Measurements from ENCODE around the gene PTPRK. TPM values are rescaled to one million over a fixed set of nuclear protein-coding genes. Genes with fewer than 3 reads are reported as not detected.

The PTPRK gene
- total RNA-seq, 1 experiment from 2014 or later = 34.2 TPM

DNA sequence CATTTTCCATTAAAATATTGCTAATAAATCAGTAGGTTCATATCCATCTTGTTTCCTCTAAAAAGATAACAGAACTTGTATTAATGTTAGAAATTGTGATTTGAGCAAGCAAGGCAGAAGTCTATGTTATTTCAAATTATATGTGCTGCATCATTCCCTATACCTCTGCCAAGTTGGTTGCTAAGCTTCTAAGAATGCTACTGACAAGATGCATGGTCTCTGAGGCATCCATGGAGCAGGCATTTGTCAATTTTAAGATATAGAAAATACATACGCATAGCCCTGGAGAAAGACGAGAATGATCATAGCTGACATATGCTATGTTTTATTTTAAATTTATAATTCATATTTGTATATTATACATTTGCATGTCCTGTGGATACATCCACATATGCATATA lies 451.2 kb downstream of the PTPRK start:
- H3K4me3 ChIP-seq (replicated peaks in 1 of 2; ENCODE audit: low read depth in 1 of 2, low read length in 2 of 2) = no peak overlapping the region
- no peak overlapping the region for H3K4me2 ChIP-seq (ENCODE audit: low read length)
- no peak for TF ChIP-seq JUND (IDR thresholded peaks at IDR 0.05)
- TF ChIP-seq POLR2AphosphoS5 (IDR thresholded peaks at IDR 0.05; ENCODE audit: low read depth, low read length) = no peak
- TF ChIP-seq, protein P1, sequence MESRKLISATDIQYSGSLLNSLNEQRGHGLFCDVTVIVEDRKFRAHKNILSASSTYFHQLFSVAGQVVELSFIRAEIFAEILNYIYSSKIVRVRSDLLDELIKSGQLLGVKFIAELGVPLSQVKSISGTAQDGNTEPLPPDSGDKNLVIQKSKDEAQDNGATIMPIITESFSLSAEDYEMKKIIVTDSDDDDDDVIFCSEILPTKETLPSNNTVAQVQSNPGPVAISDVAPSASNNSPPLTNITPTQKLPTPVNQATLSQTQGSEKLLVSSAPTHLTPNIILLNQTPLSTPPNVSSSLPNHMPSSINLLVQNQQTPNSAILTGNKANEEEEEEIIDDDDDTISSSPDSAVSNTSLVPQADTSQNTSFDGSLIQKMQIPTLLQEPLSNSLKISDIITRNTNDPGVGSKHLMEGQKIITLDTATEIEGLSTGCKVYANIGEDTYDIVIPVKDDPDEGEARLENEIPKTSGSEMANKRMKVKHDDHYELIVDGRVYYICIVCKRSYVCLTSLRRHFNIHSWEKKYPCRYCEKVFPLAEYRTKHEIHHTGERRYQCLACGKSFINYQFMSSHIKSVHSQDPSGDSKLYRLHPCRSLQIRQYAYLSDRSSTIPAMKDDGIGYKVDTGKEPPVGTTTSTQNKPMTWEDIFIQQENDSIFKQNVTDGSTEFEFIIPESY (IDR thresholded peaks at IDR 0.05; ENCODE audit: extremely low read depth, insufficient replicate concordance, low read length) = no peak
- no peak for TF ChIP-seq CEBPB (IDR thresholded peaks at IDR 0.05; ENCODE audit: low read depth)
- TF ChIP-seq SRF (IDR thresholded peaks at IDR 0.05; ENCODE audit: low read depth) = no peak
- TF ChIP-seq, protein P2, sequence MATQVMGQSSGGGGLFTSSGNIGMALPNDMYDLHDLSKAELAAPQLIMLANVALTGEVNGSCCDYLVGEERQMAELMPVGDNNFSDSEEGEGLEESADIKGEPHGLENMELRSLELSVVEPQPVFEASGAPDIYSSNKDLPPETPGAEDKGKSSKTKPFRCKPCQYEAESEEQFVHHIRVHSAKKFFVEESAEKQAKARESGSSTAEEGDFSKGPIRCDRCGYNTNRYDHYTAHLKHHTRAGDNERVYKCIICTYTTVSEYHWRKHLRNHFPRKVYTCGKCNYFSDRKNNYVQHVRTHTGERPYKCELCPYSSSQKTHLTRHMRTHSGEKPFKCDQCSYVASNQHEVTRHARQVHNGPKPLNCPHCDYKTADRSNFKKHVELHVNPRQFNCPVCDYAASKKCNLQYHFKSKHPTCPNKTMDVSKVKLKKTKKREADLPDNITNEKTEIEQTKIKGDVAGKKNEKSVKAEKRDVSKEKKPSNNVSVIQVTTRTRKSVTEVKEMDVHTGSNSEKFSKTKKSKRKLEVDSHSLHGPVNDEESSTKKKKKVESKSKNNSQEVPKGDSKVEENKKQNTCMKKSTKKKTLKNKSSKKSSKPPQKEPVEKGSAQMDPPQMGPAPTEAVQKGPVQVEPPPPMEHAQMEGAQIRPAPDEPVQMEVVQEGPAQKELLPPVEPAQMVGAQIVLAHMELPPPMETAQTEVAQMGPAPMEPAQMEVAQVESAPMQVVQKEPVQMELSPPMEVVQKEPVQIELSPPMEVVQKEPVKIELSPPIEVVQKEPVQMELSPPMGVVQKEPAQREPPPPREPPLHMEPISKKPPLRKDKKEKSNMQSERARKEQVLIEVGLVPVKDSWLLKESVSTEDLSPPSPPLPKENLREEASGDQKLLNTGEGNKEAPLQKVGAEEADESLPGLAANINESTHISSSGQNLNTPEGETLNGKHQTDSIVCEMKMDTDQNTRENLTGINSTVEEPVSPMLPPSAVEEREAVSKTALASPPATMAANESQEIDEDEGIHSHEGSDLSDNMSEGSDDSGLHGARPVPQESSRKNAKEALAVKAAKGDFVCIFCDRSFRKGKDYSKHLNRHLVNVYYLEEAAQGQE (IDR thresholded peaks at IDR 0.05; ENCODE audit: low read depth) = no peak
- TF ChIP-seq, protein P3, sequence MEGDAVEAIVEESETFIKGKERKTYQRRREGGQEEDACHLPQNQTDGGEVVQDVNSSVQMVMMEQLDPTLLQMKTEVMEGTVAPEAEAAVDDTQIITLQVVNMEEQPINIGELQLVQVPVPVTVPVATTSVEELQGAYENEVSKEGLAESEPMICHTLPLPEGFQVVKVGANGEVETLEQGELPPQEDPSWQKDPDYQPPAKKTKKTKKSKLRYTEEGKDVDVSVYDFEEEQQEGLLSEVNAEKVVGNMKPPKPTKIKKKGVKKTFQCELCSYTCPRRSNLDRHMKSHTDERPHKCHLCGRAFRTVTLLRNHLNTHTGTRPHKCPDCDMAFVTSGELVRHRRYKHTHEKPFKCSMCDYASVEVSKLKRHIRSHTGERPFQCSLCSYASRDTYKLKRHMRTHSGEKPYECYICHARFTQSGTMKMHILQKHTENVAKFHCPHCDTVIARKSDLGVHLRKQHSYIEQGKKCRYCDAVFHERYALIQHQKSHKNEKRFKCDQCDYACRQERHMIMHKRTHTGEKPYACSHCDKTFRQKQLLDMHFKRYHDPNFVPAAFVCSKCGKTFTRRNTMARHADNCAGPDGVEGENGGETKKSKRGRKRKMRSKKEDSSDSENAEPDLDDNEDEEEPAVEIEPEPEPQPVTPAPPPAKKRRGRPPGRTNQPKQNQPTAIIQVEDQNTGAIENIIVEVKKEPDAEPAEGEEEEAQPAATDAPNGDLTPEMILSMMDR (IDR thresholded peaks at IDR 0.05 in 2 of 3, conservative IDR thresholded peaks at IDR 0.05 in 1 of 3; ENCODE audit: borderline replicate concordance in 1 of 3, insufficient read depth in 1 of 3, low read depth in 2 of 3, low read length in 2 of 3) = no peak
- TF ChIP-seq CBX3 (IDR thresholded peaks at IDR 0.05; ENCODE audit: low read depth) = no peak
- POLR2A ChIA-PET = no interaction called here
- H2AFZ ChIP-seq (ENCODE audit: low read depth, low read length, poor library complexity, severe bottlenecking) = no peak overlapping the region
- H3K79me2 ChIP-seq (ENCODE audit: insufficient read depth, low read length) = no peaks in the 10 kb centered on the region
- CTCF ChIA-PET = no interaction called here
- H3K27ac ChIP-seq (ENCODE audit: low read depth, low read length) = no peak overlapping the region
- intact Hi-C loops (cut with micrococcal nuclease) = no loop called here
- no peaks in the 10 kb centered on the region for H4K20me1 ChIP-seq (ENCODE audit: insufficient read depth)
- H3K27me3 ChIP-seq (ENCODE audit: insufficient read depth, low read length) = no peaks in the 10 kb centered on the region
- H3K9ac ChIP-seq (ENCODE audit: low read length) = no peak overlapping the region
- H3K9me3 ChIP-seq (ENCODE audit: control insufficient read depth in 1 of 2, insufficient read depth in 1 of 2, low read depth in 1 of 2, low read length in 2 of 2) = no peaks in the 10 kb centered on the region
- no TSS peak for BruUV-seq (replicated peaks)
- DNase-seq (ENCODE audit: low read depth, low spot score) = no peak
- no peak for ATAC-seq
- H3K36me3 ChIP-seq (ENCODE audit: control insufficient read depth in 1 of 2, insufficient read depth in 2 of 2, low read length in 2 of 2) = no peaks in the 10 kb centered on the region
- no peaks in the 10 kb centered on the region for H3K9me2 ChIP-seq (ENCODE audit: insufficient read depth)
- H3K4me1 ChIP-seq (ENCODE audit: control insufficient read depth in 1 of 2, insufficient read depth in 2 of 2, low read length in 2 of 2) = no peaks in the 10 kb centered on the region
- RAD21 ChIA-PET (ENCODE audit: low non-redundant PET in 1 of 2, low total read pairs in 2 of 2, uncharacterized antibody in 2 of 2, unreplicated experiment in 2 of 2) = no interaction called here
